WTC11 (cell line): Measurements from ENCODE around the gene SLC35G2. TPM values are rescaled to one million over a fixed set of nuclear protein-coding genes. Genes with fewer than 3 reads are reported as not detected.
A peak's percentile ranks its signal among the peaks of the same experiment; 100 is the strongest.
"Not testable (repeated sequence)": the region's sequence is repeated elsewhere in the genome, so short reads cannot be mapped to it uniquely, and the experiment has no call there.

ENCODE experiments used
- ATAC-seq: fragments of 200-7000 bp; cut with Tn5 transposase; 2 replicates; pipeline ENCODE4 v1.10.0; 2021; ENCODE audit warnings: mild to moderate bottlenecking, moderate library complexity
- CTCF ChIA-PET: fragments of 300-600 bp; sonication (Branson Sonifier 250); formaldehyde crosslinking; loops from one replicate; lab custom pipeline; 2021; ENCODE audit warnings: antibody characterized with exemption; lab: Charles Lee
- POLR2A ChIA-PET: fragments of 350-600 bp; sonication (Branson Sonifier 250); formaldehyde crosslinking; loops from one replicate; lab custom pipeline; 2021; ENCODE audit warnings: antibody characterized with exemption; lab: Charles Lee
- DNase-seq: peaks from one replicate; pipeline ENCODE4 v3.0.0; 2021; ENCODE audit warnings: low spot score
- H3K27ac Mint-ChIP-seq: 2 replicates; pipeline ENCODE4 v1.8.0; 2021; ENCODE audit warnings: mixed read lengths
- H3K27me3 Mint-ChIP-seq: 2 replicates; pipeline ENCODE4 v1.8.0; 2021; ENCODE audit warnings: low read depth, mild to moderate bottlenecking, moderate library complexity, mixed read lengths
- H3K36me3 Mint-ChIP-seq: 2 replicates; pipeline ENCODE4 v1.8.0; 2021; ENCODE audit warnings: mixed read lengths
- H3K4me1 Mint-ChIP-seq: 2 replicates; pipeline ENCODE4 v1.8.0; 2022; ENCODE audit warnings: mixed read lengths
- H3K4me3 Mint-ChIP-seq: 2 replicates; pipeline ENCODE4 v1.8.0; 2021; ENCODE audit warnings: mild to moderate bottlenecking, moderate library complexity, mixed read lengths
- H3K9me3 Mint-ChIP-seq: 2 replicates; pipeline ENCODE4 v1.8.0; 2021; ENCODE audit warnings: mixed read lengths
- CBFB ChIP-seq: sonication (generic); formaldehyde crosslinking; IDR thresholded peaks from 2 replicates; pipeline ENCODE4 v1.8.1; 2022; ENCODE audit warnings: mild to moderate bottlenecking, low read depth, missing genetic modification reagents
- NFE2L1 ChIP-seq: sonication (generic); formaldehyde crosslinking; IDR thresholded peaks from 2 replicates; pipeline ENCODE4 v1.8.1; 2023; ENCODE audit warnings: missing genetic modification reagents
- NFYB ChIP-seq: sonication (generic); formaldehyde crosslinking; conservative IDR thresholded peaks from 2 replicates; pipeline ENCODE4 v1.8.0; 2022; ENCODE audit warnings: low read depth, missing genetic modification reagents
- RELA ChIP-seq: sonication (generic); formaldehyde crosslinking; IDR thresholded peaks from 2 replicates; pipeline ENCODE4 v1.8.1; 2022; ENCODE audit warnings: missing genetic modification reagents, mild to moderate bottlenecking, borderline replicate concordance
- TP53 ChIP-seq: sonication (generic); formaldehyde crosslinking; IDR thresholded peaks from 2 replicates; pipeline ENCODE4 v1.8.1; 2023; ENCODE audit warnings: mild to moderate bottlenecking, missing genetic modification reagents
- total RNA-seq: library from RNA; stranded (reverse); gene quantifications from 3 replicates; pipeline ENCODE4 v1.2.3, GENCODE V29; 2021
- TF ChIP-seq, protein P1 (sequence below): sonication (generic); formaldehyde crosslinking; IDR thresholded peaks from 2 replicates; pipeline ENCODE4 v1.8.1; 2023; ENCODE audit warnings: mild to moderate bottlenecking, missing genetic modification reagents, borderline replicate concordance
- TF ChIP-seq, protein P2 (sequence below): fragments of 250-450 bp; sonication (Bioruptor Pico); IDR thresholded peaks from 2 replicates; pipeline ENCODE4 v1.9.0; 2021; ENCODE audit warnings: mild to moderate bottlenecking, borderline replicate concordance
- TF ChIP-seq, protein P3 (sequence below): sonication (generic); formaldehyde crosslinking; IDR thresholded peaks from 2 replicates; pipeline ENCODE4 v1.8.1; 2023; ENCODE audit warnings: mild to moderate bottlenecking, missing genetic modification reagents
- TF ChIP-seq, protein P4 (sequence below): sonication (generic); formaldehyde crosslinking; IDR thresholded peaks from 2 replicates; pipeline ENCODE4 v1.8.0; 2022; ENCODE audit warnings: mild to moderate bottlenecking, missing genetic modification reagents
- TF ChIP-seq, protein P5 (sequence below): sonication (generic); formaldehyde crosslinking; IDR thresholded peaks from 2 replicates; pipeline ENCODE4 v1.8.0; 2022; ENCODE audit warnings: mild to moderate bottlenecking, missing genetic modification reagents

The SLC35G2 gene
- total RNA-seq, 1 experiment from 2014 or later = 3.6 TPM

DNA sequence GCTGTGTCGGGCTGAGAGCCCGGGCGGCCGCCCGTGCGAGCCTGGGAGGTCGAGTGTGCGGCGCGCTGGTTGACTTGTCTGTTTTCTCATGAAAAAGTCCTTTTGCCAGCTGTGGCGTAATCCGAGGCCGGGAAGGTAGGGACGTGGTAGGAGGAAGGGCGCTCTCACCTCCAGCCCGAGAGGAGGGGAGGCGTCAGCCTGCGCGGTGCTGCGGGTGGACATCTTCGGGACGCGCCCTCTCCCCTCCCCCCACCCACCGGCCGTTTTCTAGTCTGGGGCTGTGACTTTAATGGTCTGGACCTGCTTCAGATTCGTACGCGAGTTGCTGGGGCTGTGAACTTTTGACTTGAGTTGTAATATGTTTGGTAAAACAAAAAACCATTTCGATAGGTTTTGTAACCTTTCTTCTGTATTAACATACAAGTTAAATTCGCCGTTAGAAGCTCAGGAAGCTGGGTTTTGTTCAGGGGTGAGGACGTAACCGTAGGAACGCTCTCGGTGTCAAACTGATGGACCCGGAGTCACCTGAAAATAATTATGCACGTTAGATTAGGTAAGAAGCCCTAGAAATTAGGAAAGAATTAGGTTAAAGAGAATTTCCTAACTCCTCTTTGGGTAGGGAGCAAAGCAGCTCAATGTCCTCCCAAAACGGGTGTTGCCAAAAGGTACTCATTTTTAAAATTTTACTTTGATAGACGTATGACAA lies 43.8 kb downstream of the SLC35G2 start (continued):
- TF ChIP-seq, protein P1, sequence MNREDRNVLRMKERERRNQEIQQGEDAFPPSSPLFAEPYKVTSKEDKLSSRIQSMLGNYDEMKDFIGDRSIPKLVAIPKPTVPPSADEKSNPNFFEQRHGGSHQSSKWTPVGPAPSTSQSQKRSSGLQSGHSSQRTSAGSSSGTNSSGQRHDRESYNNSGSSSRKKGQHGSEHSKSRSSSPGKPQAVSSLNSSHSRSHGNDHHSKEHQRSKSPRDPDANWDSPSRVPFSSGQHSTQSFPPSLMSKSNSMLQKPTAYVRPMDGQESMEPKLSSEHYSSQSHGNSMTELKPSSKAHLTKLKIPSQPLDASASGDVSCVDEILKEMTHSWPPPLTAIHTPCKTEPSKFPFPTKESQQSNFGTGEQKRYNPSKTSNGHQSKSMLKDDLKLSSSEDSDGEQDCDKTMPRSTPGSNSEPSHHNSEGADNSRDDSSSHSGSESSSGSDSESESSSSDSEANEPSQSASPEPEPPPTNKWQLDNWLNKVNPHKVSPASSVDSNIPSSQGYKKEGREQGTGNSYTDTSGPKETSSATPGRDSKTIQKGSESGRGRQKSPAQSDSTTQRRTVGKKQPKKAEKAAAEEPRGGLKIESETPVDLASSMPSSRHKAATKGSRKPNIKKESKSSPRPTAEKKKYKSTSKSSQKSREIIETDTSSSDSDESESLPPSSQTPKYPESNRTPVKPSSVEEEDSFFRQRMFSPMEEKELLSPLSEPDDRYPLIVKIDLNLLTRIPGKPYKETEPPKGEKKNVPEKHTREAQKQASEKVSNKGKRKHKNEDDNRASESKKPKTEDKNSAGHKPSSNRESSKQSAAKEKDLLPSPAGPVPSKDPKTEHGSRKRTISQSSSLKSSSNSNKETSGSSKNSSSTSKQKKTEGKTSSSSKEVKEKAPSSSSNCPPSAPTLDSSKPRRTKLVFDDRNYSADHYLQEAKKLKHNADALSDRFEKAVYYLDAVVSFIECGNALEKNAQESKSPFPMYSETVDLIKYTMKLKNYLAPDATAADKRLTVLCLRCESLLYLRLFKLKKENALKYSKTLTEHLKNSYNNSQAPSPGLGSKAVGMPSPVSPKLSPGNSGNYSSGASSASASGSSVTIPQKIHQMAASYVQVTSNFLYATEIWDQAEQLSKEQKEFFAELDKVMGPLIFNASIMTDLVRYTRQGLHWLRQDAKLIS (CRISPR knock-in tag) = no peak
- TF ChIP-seq, protein P2, sequence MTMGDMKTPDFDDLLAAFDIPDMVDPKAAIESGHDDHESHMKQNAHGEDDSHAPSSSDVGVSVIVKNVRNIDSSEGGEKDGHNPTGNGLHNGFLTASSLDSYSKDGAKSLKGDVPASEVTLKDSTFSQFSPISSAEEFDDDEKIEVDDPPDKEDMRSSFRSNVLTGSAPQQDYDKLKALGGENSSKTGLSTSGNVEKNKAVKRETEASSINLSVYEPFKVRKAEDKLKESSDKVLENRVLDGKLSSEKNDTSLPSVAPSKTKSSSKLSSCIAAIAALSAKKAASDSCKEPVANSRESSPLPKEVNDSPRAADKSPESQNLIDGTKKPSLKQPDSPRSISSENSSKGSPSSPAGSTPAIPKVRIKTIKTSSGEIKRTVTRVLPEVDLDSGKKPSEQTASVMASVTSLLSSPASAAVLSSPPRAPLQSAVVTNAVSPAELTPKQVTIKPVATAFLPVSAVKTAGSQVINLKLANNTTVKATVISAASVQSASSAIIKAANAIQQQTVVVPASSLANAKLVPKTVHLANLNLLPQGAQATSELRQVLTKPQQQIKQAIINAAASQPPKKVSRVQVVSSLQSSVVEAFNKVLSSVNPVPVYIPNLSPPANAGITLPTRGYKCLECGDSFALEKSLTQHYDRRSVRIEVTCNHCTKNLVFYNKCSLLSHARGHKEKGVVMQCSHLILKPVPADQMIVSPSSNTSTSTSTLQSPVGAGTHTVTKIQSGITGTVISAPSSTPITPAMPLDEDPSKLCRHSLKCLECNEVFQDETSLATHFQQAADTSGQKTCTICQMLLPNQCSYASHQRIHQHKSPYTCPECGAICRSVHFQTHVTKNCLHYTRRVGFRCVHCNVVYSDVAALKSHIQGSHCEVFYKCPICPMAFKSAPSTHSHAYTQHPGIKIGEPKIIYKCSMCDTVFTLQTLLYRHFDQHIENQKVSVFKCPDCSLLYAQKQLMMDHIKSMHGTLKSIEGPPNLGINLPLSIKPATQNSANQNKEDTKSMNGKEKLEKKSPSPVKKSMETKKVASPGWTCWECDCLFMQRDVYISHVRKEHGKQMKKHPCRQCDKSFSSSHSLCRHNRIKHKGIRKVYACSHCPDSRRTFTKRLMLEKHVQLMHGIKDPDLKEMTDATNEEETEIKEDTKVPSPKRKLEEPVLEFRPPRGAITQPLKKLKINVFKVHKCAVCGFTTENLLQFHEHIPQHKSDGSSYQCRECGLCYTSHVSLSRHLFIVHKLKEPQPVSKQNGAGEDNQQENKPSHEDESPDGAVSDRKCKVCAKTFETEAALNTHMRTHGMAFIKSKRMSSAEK (CRISPR knock-in tag) = no peak
- TF ChIP-seq, all 79 proteins: peak for 2

DNA sequence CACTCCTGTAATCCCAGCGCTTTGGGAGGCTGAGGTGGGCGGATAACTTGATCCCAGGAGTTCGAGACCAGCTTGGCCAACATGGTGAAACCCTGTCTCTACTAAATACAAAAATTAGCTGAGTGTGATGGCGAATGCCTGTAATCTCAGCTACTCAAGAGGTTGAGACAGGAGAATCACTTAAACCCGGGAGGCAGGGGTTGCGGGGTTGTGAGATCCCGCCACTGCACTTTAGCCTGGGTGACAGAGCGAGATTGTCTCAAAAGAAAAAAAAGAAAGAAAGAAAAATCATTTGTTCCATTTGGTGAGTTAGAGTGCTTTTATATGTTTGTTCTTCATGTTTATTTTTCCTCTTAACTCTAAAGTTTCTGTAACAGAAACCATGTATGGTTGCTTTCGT lies 50.4 kb downstream of the SLC35G2 start:
- Mint-ChIP-seq H3K9me3 (peaks cover 10% of the 10 kb centered on the region), H3K4me3 (no peak overlapping the region), H3K27me3 (no peaks in the 10 kb centered on the region), H3K36me3 (peaks cover 23% of the 10 kb centered on the region), H3K27ac (no peak overlapping the region; the same call in 1 of the 2 replicates), H3K4me1 (peaks cover 33% of the 10 kb centered on the region)
- no peak for TF ChIP-seq CBFB
- DNase-seq (no peak), ATAC-seq (no peak)
- POLR2A ChIA-PET = no interaction called here
- CTCF ChIA-PET = no interaction called here

DNA sequence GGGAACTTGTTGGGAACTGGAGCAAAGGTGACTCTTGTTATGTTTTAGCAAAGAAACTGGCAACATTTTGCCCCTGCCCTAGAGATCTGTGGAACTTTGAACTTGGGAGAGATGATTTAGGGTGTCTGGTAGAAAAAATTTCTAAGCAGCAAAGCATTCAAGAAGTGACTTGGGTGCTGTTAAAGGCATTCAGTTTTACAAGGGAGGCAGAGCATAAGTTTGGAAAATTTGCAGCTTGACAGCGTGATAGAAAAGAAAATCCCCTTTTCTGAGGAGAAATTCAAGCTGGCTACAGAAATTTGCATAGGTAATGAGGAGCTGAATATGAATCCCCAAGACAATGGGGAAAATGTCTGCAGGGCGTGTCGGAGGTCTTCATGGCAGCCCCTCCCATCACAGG lies 53.3 kb downstream of the SLC35G2 start:
- peaks cover 29% of the 10 kb centered on the region for H3K36me3 Mint-ChIP-seq
- H3K27me3 Mint-ChIP-seq, DNase-seq, POLR2A ChIA-PET, H3K4me3 Mint-ChIP-seq, ATAC-seq: not testable (repeated sequence)
- peaks cover 35% of the 10 kb centered on the region for H3K4me1 Mint-ChIP-seq
- peak overlapping the region; percentile 29; the same call in 1 of the 2 replicates for H3K27ac Mint-ChIP-seq
- peaks cover 10% of the 10 kb centered on the region for H3K9me3 Mint-ChIP-seq
- CTCF ChIA-PET = interaction anchor here (0.6 kb wide), 1 partner anchor 72 kb away, joined by 3 read pairs; no protein-coding TSS in a partner anchor

DNA sequence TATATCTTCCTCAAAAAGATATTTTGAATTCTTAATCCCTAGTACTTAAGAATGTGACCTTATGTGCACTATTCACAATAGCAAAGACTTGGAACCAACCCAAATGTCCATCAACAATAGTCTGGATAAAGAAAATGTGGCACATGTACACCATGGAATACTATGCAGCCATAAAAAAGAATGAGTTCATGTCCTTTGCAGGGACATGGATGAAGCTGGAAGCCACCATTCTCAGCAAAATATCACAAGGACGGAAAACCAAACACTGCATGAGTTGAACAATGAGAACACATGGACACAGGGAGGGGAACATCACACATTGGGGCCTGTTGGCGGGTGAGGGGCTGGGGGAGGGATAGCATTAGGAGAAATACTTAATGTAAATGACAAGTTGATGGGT lies 60.6 kb downstream of the SLC35G2 start:
- ATAC-seq, CTCF ChIA-PET, H3K27ac Mint-ChIP-seq, H3K27me3 Mint-ChIP-seq, DNase-seq, POLR2A ChIA-PET, H3K4me1 Mint-ChIP-seq, H3K4me3 Mint-ChIP-seq: not testable (repeated sequence)
- H3K9me3 Mint-ChIP-seq = peaks cover 17% of the 10 kb centered on the region
- H3K36me3 Mint-ChIP-seq = peaks cover 23% of the 10 kb centered on the region

DNA sequence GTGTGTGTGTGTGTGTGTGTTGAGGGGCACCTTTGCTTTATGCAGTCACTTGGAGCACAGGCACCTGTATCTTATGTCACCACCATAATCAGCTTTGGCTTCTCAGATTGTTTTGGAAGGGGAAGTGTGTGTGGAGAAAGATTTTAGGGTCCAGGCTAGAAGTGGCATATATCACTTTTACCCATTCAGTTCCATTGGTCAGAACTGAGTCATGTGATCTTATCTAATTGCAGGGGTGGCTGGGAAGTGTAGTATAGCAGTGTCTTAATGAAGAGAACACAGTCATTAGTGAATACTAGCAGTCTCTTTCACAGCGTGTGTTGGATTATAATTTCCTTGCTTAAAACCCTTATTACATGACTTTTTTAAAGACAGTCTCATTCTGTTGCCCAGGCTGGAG lies 63.6 kb downstream of the SLC35G2 start:
- DNase-seq = no peak
- peak; percentile 79 for ATAC-seq
- Mint-ChIP-seq H3K9me3 (peaks cover 17% of the 10 kb centered on the region), H3K4me3 (no peak overlapping the region), H3K36me3 (peaks cover 14% of the 10 kb centered on the region), H3K4me1 (0 out of 2 replicates have a peak, but pooled peaks cover 3% of the 10 kb centered on the region), H3K27me3 (no peaks in the 10 kb centered on the region), H3K27ac (no peak overlapping the region)
- ChIA-PET CTCF (no interaction called here), POLR2A (no interaction called here)
- TF ChIP-seq, protein P3, sequence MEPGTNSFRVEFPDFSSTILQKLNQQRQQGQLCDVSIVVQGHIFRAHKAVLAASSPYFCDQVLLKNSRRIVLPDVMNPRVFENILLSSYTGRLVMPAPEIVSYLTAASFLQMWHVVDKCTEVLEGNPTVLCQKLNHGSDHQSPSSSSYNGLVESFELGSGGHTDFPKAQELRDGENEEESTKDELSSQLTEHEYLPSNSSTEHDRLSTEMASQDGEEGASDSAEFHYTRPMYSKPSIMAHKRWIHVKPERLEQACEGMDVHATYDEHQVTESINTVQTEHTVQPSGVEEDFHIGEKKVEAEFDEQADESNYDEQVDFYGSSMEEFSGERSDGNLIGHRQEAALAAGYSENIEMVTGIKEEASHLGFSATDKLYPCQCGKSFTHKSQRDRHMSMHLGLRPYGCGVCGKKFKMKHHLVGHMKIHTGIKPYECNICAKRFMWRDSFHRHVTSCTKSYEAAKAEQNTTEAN = no peak
- TF ChIP-seq CBFB = no peak
- TF ChIP-seq TP53 (CRISPR knock-in tag) = no peak
- TF ChIP-seq, protein P4, sequence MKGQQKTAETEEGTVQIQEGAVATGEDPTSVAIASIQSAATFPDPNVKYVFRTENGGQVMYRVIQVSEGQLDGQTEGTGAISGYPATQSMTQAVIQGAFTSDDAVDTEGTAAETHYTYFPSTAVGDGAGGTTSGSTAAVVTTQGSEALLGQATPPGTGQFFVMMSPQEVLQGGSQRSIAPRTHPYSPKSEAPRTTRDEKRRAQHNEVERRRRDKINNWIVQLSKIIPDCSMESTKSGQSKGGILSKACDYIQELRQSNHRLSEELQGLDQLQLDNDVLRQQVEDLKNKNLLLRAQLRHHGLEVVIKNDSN = peak; percentile 86
- TF ChIP-seq, protein P5, sequence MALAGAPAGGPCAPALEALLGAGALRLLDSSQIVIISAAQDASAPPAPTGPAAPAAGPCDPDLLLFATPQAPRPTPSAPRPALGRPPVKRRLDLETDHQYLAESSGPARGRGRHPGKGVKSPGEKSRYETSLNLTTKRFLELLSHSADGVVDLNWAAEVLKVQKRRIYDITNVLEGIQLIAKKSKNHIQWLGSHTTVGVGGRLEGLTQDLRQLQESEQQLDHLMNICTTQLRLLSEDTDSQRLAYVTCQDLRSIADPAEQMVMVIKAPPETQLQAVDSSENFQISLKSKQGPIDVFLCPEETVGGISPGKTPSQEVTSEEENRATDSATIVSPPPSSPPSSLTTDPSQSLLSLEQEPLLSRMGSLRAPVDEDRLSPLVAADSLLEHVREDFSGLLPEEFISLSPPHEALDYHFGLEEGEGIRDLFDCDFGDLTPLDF = no peak
- peak; percentile 75 for TF ChIP-seq NFYB
- TF ChIP-seq NFE2L1 (CRISPR knock-in tag) = no peak
- no peak for TF ChIP-seq RELA (CRISPR knock-in tag)
